GM12875 (cell line): ENCODE data around the gene GPR33.
"Not testable (repeated sequence)": the region's sequence is repeated elsewhere in the genome, so short reads cannot be mapped to it uniquely, and the experiment has no call there.

ENCODE experiments used
- H3K4me3 ChIP-seq: one replicate; pipeline ENCODE4 v1.5.1; 2011; ENCODE audit warnings: low read depth, low read length, control low read depth
- TF ChIP-seq, protein P1 (sequence below): IDR thresholded peaks from 2 replicates; pipeline ENCODE4 v1.5.1; 2011; ENCODE audit warnings: low read depth, mild to moderate bottlenecking, control low read depth, inconsistent platforms, low read length, moderate library complexity, borderline replicate concordance; ENCODE audit not compliant: insufficient read depth

GPR33 gene

DNA sequence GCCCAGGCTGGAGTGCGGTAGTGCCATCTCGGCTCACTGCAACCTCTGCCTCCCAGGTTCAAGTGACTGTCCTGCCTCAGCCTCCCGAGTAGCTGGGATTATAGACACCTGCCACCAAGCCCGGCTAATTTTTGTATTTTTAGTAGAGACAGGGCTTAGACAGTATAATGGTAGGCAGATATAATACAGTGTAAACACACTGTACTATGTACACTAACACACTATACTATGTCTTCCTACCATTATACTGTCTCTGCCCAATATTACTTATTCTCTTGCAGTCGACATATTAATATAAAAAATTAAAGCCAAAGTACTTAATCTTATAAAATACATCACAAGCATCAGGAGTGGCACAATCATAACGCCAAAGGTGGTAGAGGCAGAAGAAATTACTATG, 45.6 kb downstream of the GPR33 start:
- no peak overlapping the region for H3K4me3 ChIP-seq
- TF ChIP-seq, protein P1, sequence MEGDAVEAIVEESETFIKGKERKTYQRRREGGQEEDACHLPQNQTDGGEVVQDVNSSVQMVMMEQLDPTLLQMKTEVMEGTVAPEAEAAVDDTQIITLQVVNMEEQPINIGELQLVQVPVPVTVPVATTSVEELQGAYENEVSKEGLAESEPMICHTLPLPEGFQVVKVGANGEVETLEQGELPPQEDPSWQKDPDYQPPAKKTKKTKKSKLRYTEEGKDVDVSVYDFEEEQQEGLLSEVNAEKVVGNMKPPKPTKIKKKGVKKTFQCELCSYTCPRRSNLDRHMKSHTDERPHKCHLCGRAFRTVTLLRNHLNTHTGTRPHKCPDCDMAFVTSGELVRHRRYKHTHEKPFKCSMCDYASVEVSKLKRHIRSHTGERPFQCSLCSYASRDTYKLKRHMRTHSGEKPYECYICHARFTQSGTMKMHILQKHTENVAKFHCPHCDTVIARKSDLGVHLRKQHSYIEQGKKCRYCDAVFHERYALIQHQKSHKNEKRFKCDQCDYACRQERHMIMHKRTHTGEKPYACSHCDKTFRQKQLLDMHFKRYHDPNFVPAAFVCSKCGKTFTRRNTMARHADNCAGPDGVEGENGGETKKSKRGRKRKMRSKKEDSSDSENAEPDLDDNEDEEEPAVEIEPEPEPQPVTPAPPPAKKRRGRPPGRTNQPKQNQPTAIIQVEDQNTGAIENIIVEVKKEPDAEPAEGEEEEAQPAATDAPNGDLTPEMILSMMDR = no peak

GRCh38 chr14:31441273-31442111, 46.3 kb downstream of the GPR33 start:
- TF ChIP-seq, protein P1 = no peak
- H3K4me3 ChIP-seq = no peak overlapping the region

GRCh38 chr14:31440280-31440679, 47.6 kb downstream of the GPR33 start:
- TF ChIP-seq, protein P1 = no peak
- H3K4me3 ChIP-seq = no peak overlapping the region

GRCh38 chr14:31439561-31439960, 48.3 kb downstream of the GPR33 start:
- H3K4me3 ChIP-seq = no peak overlapping the region
- TF ChIP-seq, protein P1 = no peak

- not testable (repeated sequence) for H3K4me3 ChIP-seq
Observed at GRCh38 chr14:31437045-31437691, 50.7 kb downstream of the GPR33 start.

DNA sequence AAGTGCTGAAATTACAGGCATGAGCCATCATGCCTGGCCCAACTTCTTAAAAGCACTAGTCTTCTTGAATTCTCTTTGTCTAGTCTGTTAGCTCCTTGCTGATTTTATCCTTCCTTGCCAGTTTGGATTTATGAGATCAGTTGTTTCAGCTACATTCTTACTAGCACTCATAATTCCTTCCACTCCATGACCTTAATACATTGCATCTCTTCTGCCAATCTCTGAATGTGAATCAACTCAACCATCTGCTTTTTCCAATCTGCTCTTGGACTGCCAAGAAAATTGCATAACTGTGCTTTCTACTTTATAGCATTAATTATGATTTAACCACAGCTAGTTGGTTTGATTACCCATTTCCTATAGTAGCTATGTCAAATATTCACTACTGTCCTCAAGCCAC, 52.6 kb downstream of the GPR33 start:
- TF ChIP-seq, protein P1 = no peak

More for the DNA sequence above, 52.6 kb downstream of the GPR33 start:
- no peak overlapping the region for H3K4me3 ChIP-seq
